Breast epithelium (tissue), 4 donors: ENCODE results near the gene BRAT1. TPM values are rescaled to one million over a fixed set of nuclear protein-coding genes. Genes with fewer than 3 reads are reported as not detected.

Source experiments
- DNase-seq, 2 donors: peaks; one replicate each; pipeline ENCODE4 v3.0.0-alpha.2; 2019; ENCODE audit warnings: low spot score in 2 of 2
- H3K27ac ChIP-seq, 2 donors: fragments of 200-600 bp; sonication (generic) in 1 of 2; one replicate each; pipeline ENCODE4 v1.5.1; 2016 to 2019; ENCODE audit warnings: mild to moderate bottlenecking in 1 of 2
- H3K27me3 ChIP-seq, 2 donors: fragments of 200-600 bp; sonication (generic) in 1 of 2; one replicate each; pipeline versions ENCODE4 v1.5.1 to v1.6.0; 2017 to 2019; ENCODE audit warnings: control low read depth in 1 of 2, mild to moderate bottlenecking in 1 of 2
- H3K36me3 ChIP-seq: fragments of 200-600 bp; one replicate; pipeline ENCODE4 v1.5.1; 2019
- H3K4me1 ChIP-seq, 2 donors: fragments of 200-600 bp; sonication (generic); one replicate each; pipeline ENCODE4 v1.5.1; 2016 to 2019; ENCODE audit warnings: control low read depth in 1 of 2
- H3K4me3 ChIP-seq, 3 donors: fragments of 200-600 bp; sonication (generic); 1 replicate in 2 of 3; 2 replicates in 1 of 3; pipeline ENCODE4 v1.5.1; 2016 to 2019; ENCODE audit warnings: mild to moderate bottlenecking in 3 of 3, moderate library complexity in 2 of 3
- H3K9me3 ChIP-seq, 2 donors: fragments of 200-600 bp; sonication (generic) in 1 of 2; one replicate each; pipeline ENCODE4 v1.5.1; 2016 to 2019; ENCODE audit warnings: control low read depth in 1 of 2
- POLR2A ChIP-seq: fragments of 450-650 bp; IDR thresholded peaks from one replicate; pipeline ENCODE4 v1.6.1; 2016; ENCODE audit warnings: antibody characterized with exemption, mild to moderate bottlenecking, moderate library complexity
- POLR2AphosphoS5 ChIP-seq, 3 donors: sonication (generic); formaldehyde crosslinking; IDR thresholded peaks; one replicate each; pipeline ENCODE4 v1.6.1; 2017; ENCODE audit warnings: antibody characterized with exemption in 3 of 3
- intact Hi-C: fragments of 100-400 bp; cut with DNase I; formaldehyde crosslinking; loops from one replicate; pipeline ENCODE4 v1.15.1; 2023; ENCODE audit warnings: low total_unique reads
- total RNA-seq, 3 donors: library from RNA; depleted of rRNA; stranded (reverse); fragments of >200 nt; gene quantifications; one replicate each; pipeline ENCODE4 v1.1.0, GENCODE V29; 2016
- TF ChIP-seq, protein P1 (sequence below), 3 donors: fragments of 450-650 bp; IDR thresholded peaks; one replicate each; pipeline ENCODE4 v1.5.1; 2016 to 2017; ENCODE audit warnings: antibody characterized with exemption in 3 of 3, mild to moderate bottlenecking in 3 of 3, moderate library complexity in 3 of 3

The BRAT1 gene
- total RNA-seq, 3 donors from 2014 or later, result 20.8 to 36.4 (median 28.4) TPM

DNA sequence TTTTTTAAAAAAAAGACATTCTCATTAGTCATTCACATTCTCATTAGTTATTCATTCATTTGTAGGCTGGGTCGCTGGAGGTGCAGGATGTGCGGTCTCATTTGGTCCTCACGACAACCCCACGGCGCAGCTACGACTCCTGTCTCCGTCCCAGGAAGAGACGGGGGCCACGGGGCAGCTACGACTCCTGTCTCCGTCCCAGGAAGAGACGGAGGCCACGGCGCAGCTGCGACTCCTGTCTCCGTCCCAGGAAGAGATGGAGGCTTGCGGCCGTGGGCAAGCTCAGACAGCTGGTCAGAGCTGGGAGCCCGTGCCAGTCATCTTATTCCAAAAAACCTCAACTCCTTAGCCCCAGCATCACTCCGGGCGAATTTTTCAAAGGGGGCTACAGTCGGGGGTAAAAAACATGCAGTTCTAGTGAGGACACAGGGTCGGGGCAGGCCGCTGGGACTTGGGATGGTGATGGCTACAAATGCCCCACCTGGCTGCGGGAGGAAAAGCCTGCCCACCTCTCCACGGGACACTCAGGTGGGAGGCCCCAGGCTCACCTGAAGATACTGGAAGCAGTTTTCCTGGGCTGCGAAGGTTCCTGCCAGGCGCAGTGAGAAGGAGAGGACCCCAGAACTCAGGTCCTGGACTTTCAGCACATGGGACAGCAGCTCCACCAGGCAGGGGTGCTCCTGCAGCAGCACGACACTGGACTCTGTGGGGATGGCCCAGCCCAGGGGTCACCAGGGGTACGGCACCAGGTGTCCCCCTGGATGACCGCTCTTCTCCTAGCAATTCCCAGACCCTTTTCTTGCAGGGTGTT, 8.3 kb downstream of the BRAT1 start:
- no peak for DNase-seq
- intact Hi-C loops, result no loop called here
- no peaks in the 10 kb centered on the region for H3K4me1 ChIP-seq
- no peak overlapping the region for H3K4me3 ChIP-seq
- H3K27me3 ChIP-seq, result no peaks in the 10 kb centered on the region
- peaks cover 10% of the 10 kb centered on the region for H3K36me3 ChIP-seq
- H3K27ac ChIP-seq, result no peak overlapping the region
- no peaks in the 10 kb centered on the region for H3K9me3 ChIP-seq
- TF ChIP-seq POLR2AphosphoS5 (IDR thresholded peaks at IDR 0.05), result no peak
- TF ChIP-seq, protein P1, sequence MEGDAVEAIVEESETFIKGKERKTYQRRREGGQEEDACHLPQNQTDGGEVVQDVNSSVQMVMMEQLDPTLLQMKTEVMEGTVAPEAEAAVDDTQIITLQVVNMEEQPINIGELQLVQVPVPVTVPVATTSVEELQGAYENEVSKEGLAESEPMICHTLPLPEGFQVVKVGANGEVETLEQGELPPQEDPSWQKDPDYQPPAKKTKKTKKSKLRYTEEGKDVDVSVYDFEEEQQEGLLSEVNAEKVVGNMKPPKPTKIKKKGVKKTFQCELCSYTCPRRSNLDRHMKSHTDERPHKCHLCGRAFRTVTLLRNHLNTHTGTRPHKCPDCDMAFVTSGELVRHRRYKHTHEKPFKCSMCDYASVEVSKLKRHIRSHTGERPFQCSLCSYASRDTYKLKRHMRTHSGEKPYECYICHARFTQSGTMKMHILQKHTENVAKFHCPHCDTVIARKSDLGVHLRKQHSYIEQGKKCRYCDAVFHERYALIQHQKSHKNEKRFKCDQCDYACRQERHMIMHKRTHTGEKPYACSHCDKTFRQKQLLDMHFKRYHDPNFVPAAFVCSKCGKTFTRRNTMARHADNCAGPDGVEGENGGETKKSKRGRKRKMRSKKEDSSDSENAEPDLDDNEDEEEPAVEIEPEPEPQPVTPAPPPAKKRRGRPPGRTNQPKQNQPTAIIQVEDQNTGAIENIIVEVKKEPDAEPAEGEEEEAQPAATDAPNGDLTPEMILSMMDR (IDR thresholded peaks at IDR 0.05), result no peak
- no peak for TF ChIP-seq POLR2A

DNA sequence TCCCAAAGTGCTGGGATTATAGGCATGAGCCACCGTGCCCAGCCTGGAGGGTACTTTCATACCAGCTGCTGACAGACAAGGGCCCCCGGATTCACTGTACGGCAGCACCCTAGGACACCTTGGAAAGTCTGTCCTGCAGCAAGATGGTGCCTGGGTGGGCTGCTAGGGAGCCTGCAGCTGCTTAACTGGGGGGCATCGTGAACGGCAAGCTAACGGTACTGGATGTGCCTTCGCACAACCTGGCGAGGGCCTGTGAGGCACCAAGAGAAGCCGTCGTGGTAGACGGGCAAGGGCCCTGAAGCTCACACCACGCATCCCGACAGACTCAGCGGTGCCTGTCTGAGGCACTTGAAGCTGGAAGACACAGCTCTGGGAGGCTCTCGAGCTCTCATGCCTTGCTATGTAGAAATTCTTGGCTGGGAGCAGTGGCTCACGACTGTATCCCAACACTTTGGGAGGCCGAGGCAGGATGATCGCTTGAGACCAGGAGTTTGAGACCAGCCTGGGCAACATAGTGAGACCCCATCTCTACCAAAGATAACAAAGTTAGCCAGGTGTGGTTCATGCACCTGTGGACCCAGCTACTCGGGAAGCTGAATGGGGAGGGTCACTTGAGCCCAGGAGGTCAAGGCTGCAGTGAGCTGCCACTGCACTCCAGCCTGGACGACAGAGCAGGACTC, 9.4 kb downstream of the BRAT1 start:
- Histone ChIP-seq H3K9me3 (no peaks in the 10 kb centered on the region), H3K36me3 (peaks cover 15% of the 10 kb centered on the region), H3K27me3 (no peaks in the 10 kb centered on the region), H3K27ac (no peak overlapping the region), H3K4me3 (no peak overlapping the region), H3K4me1 (no peaks in the 10 kb centered on the region)
- intact Hi-C loops, result no loop called here
- no peak for DNase-seq
- TF ChIP-seq, protein P1 (IDR thresholded peaks at IDR 0.05), result no peak
- no peak for TF ChIP-seq POLR2AphosphoS5 (IDR thresholded peaks at IDR 0.05)
- no peak for TF ChIP-seq POLR2A

- TF ChIP-seq, protein P1 (IDR thresholded peaks at IDR 0.05), result no peak
- no peak for TF ChIP-seq POLR2A
- no peak for TF ChIP-seq POLR2AphosphoS5 (IDR thresholded peaks at IDR 0.05)
- Histone ChIP-seq H3K27me3 (no peaks in the 10 kb centered on the region), H3K36me3 (peaks cover 15% of the 10 kb centered on the region)
These were observed 10.7 kb downstream of the BRAT1 start for GRCh38 chr7:2544541-2545188.

GRCh38 chr7:2542916-2543871, 12.1 kb downstream of the BRAT1 start:
- no peak for DNase-seq
- H3K36me3 ChIP-seq, result peaks cover 15% of the 10 kb centered on the region
- intact Hi-C loops, result no loop called here

More at GRCh38 chr7:2544541-2545188, 10.7 kb downstream of the BRAT1 start:
- intact Hi-C loops, result no loop called here
- DNase-seq, result no peak
- Histone ChIP-seq H3K4me1 (no peaks in the 10 kb centered on the region), H3K9me3 (no peaks in the 10 kb centered on the region), H3K27ac (no peak overlapping the region), H3K4me3 (no peak overlapping the region)

More at GRCh38 chr7:2542916-2543871, 12.1 kb downstream of the BRAT1 start:
- no peaks in the 10 kb centered on the region for H3K9me3 ChIP-seq
- H3K4me3 ChIP-seq, result no peak overlapping the region
- no peak overlapping the region for H3K27ac ChIP-seq
- no peaks in the 10 kb centered on the region for H3K27me3 ChIP-seq
- H3K4me1 ChIP-seq, result no peaks in the 10 kb centered on the region
- TF ChIP-seq, protein P1 (IDR thresholded peaks at IDR 0.05), result no peak
- no peak for TF ChIP-seq POLR2A
- TF ChIP-seq POLR2AphosphoS5 (IDR thresholded peaks at IDR 0.05), result no peak
